GM19043 (cell line): ENCODE results near the gene PCNT.
"Not testable (repeated sequence)": the region's sequence is repeated elsewhere in the genome, so short reads cannot be mapped to it uniquely, and the experiment has no call there.

Source experiments
- ATAC-seq: cut with Tn5 transposase; IDR thresholded peaks from one replicate; pipeline ENCODE4 v1.9.1; 2021; ENCODE audit warnings: low read depth; ENCODE audit not compliant: unreplicated experiment

The PCNT gene

GRCh38 chr21:46397993-46398392 lies 74.0 kb downstream of the PCNT start:
- no peak for ATAC-seq

DNA sequence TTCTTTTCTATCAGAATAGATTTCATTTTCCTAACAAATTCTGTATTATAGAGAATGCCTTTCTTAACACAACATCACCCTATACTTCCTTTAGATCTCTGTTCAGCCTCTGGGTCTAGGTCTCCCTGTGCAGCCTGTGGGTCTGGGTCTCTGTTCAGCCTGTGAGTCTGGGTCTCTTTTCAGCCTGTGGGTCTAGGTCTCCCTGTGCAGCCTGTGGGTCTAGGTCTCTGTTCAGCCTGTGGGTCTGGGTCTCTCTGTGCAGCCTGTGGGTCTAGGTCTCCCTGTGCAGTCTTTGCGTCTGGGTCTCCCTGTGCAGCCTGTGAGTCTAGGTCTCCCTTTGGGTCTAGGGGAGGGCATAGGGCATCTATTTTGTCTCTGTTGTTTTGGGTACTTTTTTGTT lies 75.2 kb downstream of the PCNT start:
- no peak for ATAC-seq

DNA sequence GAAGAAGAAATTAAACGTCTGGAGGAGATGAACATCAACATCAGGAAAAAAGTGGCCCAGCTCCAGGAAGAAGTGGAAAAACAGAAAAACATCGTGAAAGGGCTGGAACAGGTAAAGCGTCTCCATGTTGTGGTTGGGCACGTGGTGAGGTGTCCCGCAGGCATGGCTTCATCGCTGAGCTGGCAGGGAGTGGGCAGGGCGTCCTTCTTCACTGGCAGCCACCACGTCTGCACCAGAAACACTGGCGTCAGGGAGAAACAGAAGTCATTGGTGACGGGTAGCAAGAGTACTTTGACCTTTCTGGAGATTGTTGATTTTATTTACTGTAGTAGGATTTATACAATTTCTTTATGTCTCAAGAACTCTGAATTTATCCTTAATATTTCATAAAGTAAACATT lies 75.7 kb downstream of the PCNT start:
- no peak for ATAC-seq

DNA sequence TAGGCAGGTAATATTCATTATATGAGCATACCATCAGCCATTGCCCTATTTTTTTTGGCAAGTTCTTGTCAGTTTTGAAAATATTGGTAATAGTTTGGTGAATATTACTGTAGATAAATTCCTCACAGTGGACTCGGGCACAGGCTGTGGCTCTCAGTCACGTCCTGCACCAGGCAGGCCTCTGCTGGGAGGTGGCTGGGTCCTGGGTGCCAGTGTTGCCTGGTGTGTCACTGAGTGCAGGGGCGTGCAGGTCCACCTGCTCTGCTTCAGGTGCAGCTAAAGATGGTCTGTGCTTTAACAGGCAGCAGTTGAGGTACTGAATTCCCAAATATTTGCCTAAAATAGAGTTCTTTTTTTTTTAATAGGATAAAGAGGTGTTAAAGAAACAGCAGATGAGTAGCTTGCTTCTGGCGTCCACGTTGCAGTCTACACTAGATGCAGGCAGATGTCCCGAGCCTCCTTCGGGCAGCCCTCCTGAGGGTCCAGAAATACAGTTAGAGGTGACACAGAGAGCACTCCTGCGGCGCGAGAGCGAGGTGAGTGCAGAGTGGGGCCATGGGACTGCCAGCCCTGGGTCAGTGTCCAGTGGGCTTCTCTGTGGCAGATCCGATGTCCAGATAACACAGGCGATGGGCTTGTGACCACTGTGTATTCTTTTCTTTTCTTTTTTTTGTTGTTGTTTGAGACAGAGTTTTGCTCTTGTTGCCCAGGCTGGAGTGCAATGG lies 77.4 kb downstream of the PCNT start:
- no peak for ATAC-seq

DNA sequence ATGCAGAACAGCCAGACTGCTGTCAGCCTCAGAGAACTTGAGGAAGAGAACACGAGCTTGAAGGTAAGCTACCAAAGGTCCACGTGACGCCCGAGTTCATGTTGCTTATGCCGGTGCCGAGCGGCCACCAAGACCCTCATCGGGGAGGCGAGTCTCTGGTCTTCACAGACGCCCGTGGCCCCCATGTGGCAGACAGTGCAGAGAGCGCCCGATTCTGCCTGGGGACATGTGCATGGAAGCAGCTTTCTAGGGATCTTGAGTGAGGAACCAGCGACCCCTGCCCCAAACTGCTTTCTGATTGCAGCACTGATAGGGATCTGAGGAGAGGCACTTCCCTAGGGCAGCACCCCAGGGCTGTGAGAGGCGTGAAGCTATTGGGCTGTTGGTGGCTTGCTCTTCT lies 78.5 kb downstream of the PCNT start:
- ATAC-seq: no peak

DNA sequence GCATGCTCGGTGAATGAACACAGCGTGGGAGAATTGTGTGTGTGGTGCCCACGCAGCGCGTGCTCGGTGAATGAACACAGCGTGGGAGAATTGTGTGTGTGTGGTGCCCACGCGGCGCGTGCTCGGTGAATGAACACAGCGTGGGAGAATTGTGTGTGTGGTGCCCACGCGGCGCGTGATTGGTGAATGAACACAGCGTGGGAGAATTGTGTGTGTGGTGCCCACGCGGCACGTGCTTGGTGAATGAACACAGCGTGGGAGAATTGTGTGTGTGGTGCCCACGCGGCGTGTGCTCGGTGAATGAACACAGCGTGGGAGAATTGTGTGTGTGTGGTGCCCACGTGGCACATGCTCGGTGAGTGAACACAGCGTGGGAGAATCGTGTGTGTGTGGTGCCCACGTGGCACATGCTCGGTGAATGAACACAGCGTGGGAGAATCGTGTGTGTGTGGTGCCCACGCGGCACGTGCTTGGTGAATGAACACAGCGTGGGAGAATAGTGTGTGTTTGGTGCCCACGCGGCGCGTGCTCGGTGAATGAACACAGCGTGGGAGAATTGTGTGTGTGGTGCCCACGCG lies 79.4 kb downstream of the PCNT start:
- ATAC-seq: not testable (repeated sequence)

GRCh38 chr21:46404306-46404705 lies 80.3 kb downstream of the PCNT start:
- no peak for ATAC-seq

DNA sequence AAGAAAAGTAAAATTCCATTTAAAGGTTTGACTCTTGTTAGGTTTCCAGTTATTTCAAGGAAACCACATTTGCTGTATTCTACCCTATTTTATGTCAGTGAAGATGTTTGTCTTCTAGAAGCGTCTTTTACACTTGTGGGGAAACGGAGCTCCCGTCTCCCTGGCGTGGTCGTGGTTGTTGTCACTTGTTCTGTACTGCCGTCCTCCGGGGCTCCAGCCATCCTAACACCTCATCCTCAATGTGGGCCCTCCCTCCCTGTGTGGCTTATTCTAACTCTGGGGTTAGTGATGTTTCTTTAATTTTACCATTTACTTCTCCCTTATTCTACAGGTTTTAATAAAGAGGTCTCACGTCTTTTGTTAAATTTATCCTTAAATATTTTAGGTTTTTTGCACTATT lies 82.0 kb downstream of the PCNT start:
- no peak for ATAC-seq

- ATAC-seq: no peak
Observed at GRCh38 chr21:46409641-46410406, 85.9 kb downstream of the PCNT start.

DNA sequence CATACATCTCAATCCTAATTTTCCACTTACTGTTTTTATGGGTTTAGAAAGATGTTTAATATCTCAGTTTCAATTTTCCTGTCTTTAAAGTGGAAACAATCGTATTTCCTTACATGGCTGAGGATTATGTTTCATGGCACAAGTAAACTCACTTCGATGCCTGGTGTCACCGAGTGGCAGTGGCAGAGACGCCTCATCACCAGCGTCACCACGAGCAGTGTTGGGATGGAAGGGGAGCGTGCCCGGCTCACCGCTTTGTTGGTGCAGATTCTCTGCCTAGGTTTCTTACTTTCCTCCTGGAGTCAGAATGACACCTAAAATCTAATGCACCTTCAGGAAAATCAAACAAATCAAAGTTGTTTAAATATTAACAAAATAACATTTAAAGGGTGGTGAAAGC lies 86.6 kb downstream of the PCNT start:
- ATAC-seq: no peak

DNA sequence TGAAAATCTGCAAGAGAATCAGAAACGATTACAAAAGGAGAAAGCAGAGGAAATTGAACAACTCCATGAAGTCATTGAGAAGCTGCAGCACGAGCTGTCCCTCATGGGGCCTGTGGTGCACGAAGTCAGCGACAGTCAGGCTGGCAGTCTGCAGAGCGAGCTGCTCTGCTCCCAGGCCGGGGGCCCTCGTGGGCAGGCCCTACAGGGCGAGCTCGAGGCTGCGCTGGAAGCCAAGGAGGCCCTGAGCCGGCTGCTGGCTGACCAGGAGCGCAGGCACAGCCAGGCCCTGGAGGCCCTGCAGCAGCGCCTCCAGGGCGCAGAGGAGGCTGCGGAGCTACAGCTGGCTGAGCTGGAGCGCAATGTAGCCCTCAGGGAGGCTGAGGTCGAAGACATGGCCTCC lies 87.3 kb downstream of the PCNT start:
- no peak for ATAC-seq

DNA sequence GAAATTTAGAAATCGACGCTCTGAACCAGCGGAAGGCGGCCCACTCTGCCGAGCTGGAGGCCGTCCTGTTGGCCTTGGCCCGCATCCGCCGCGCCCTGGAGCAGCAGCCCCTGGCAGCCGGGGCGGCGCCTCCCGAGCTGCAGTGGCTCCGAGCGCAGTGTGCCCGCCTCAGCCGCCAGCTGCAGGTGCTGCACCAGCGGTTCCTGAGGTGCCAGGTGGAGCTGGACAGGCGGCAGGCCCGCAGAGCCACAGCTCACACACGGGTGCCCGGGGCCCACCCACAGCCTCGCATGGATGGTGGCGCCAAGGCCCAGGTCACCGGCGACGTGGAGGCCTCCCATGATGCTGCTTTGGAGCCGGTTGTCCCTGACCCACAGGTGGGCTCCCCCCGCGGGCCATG lies 87.7 kb downstream of the PCNT start:
- ATAC-seq: no peak

DNA sequence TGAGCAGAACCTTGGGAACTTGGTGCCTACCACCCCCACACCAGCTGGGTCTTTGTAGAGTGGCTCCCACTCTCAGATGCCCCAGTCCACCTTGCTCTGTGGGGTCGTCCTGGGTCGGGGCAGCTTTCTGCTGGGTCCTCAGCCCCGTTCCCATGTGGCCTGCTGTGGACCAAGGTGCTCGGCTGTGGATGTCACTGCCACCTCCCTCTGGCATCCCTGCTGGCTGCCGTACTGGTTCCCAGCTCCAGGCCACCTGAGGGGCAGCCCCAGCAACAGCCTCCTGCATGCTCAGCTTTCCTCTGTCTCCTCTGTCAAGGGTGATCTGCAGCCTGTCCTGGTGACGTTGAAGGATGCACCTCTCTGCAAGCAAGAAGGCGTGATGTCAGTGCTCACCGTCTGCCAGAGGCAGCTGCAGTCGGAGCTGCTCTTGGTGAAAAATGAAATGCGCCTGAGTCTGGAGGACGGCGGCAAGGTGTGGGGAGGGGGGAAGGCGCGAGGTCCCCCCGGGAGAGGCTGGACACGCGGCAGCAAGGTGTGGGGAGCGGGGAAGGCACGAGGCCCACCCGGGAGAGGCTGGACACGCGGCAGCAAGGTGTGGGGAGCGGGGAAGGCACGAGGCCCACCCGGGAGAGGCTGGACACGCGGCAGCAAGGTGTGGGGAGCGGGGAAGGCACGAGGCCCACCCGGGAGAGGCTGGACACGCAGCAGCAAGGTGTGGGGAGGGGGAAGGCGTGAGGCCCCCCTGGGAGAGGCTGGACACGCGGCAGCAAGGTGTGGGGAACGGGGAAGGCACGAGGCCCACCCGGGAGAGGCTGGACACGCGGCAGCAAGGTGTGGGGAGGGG lies 88.8 kb downstream of the PCNT start:
- ATAC-seq: no peak

GRCh38 chr21:46413365-46413696 lies 89.4 kb downstream of the PCNT start:
- no peak for ATAC-seq

GRCh38 chr21:46414965-46415275 lies 91.0 kb downstream of the PCNT start:
- no peak for ATAC-seq

GRCh38 chr21:46416551-46416950 lies 92.6 kb downstream of the PCNT start:
- no peak for ATAC-seq

GRCh38 chr21:46418265-46418946 lies 94.5 kb downstream of the PCNT start:
- ATAC-seq: no peak

DNA sequence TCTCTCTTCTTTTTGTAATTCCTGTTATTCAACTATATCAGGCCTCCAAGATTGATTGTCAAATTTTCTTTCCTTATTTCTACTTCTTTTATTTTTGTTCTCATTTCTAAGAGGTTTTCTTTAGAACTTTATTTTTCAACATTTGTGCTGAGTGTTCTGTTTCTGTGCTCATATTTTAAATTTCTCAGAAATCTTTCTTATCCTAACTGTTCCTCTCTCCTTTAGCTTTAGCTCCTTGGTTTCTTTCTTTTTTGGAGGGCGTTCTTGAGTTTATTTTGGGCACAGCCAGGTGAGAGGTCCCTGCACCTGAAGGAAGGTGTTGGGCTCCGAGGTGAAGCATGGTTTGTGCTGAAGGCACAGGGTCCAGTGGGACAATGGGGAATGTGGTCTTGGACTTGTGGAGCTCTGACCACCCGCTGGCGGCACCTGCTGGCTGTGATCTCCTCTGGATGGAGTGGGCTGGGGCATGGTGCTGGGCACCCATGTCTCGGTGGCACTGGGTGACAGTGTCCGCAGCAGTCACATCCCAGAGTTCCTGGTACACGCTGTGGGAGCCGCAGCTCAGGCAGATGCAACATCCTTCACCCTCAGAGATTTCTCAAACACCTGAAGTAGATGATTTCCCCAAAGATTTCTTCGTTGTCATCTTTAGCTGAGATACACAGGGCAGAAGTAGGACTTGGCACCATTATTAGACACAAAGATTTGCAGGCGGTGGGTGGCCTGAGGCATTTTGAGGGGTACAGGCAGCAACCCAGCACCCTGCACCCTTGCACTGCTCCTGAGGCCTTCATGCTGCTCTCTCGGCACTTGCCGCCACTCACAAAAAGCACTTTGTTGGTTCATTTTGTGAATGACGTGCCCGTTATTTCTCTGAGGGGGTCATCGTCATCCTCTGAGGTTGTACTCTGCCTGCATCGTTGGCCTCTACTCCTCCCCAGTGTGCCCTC lies 96.6 kb downstream of the PCNT start:
- ATAC-seq: no peak

- no peak for ATAC-seq
Observed at GRCh38 chr21:46421191-46421750, 97.3 kb downstream of the PCNT start.
